IPS-18a (cell line): ENCODE measurements around the gene SLC4A5.
"Not testable (repeated sequence)": the region's sequence is repeated elsewhere in the genome, so short reads cannot be mapped to it uniquely, and the experiment has no call there.

Experiments used
- H3K27ac ChIP-seq: one replicate; pipeline ENCODE4 v1.5.1; 2013; ENCODE audit warnings: low read length
- H3K27me3 ChIP-seq: one replicate; pipeline ENCODE4 v1.6.1; 2013; ENCODE audit warnings: mild to moderate bottlenecking, low read length; ENCODE audit not compliant: control insufficient read depth, insufficient read depth
- H3K36me3 ChIP-seq: one replicate; pipeline ENCODE4 v1.6.1; 2013; ENCODE audit warnings: low read depth, low read length; ENCODE audit not compliant: control insufficient read depth
- H3K4me1 ChIP-seq: one replicate; pipeline ENCODE4 v1.6.1; 2013; ENCODE audit warnings: low read depth, low read length; ENCODE audit not compliant: control insufficient read depth
- H3K4me3 ChIP-seq: one replicate; pipeline ENCODE4 v1.5.1; 2013; ENCODE audit warnings: low read length
- H3K9ac ChIP-seq: one replicate; pipeline ENCODE4 v1.6.1; 2013; ENCODE audit warnings: mild to moderate bottlenecking, low read length, moderate library complexity
- H3K9me3 ChIP-seq: one replicate; pipeline ENCODE4 v1.6.1; 2013; ENCODE audit warnings: low read depth, low read length; ENCODE audit not compliant: control insufficient read depth

Gene SLC4A5

DNA sequence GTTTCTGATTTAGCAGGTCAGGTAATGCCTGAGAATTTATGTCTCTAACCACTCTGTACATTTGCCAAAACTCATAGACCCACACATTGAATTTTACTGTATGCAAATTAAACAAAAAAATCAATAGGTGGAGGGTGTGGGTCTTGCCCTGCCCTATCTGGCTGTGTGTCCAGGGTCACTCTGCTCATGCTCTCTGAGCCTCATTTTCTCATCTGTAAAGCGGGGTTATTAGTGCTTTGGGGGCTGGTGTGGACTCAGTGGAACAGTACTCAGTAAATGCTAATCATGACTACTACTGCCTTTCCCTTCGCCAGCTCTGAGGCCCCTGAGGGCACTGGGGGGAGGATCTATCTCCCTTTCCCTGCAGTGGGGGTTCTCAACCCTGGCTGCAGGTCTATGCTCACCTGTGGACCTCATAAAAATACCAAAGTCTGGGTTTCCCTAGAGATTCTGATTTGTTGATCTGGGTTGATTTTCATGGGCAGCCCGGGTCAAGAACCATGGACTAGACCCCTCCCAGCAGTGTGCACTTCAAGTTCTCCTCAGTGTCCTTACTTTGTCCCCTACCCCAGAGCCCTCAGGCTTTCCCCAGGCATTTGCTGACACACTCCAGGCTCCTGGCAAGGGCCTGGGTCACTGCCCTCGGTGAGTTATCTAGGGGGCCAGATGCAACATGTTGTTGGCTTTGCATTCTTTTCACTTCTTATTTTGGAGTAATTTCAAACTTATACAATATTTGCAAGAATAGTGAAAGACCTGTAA lies 117.3 kb downstream of the SLC4A5 start:
- Histone ChIP-seq H3K4me3 (no peak overlapping the region), H3K27ac (no peak overlapping the region), H3K9ac (no peak overlapping the region), H3K4me1 (no peaks in the 10 kb centered on the region), H3K36me3 (no peaks in the 10 kb centered on the region), H3K9me3 (no peaks in the 10 kb centered on the region), H3K27me3 (no peaks in the 10 kb centered on the region)

DNA sequence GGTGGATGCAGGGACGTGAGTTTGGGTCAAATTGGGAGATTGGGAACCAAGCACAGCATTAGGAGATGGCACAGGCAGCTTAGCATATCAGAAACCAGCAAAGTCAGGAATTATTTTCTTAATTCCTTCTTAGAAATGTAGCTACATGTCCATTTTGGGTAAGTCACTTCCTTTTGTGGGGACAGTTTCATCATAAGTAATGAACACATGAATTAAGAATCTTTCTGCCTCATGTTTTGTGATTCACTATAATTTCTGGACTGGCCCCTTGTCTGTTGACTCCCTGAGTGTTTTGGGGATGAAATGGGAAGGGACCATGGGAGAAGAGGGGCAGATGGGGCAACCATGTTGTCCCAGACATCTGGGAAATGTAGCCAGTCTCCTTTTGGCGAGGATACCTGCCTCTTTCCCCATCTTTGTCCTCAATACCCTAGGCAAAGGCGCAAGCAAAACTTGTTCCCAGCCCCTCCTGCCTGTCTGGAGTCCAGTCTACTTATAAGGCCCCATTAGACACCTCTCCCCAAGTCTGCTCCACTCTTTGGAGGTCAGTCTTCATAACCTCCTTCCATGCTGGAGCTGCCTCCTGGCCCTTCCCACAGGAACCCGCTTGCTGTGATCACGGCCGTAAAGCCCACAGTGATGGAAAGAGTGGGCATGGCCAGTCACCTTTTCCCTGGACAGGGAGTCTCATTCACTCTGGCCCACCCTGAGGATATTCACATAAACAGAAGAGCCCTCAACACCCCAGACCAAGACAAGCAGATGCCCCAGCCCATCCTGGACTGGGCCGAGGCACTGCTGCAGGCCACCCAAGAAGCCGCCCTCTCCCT lies 119.1 kb downstream of the SLC4A5 start:
- H3K9ac ChIP-seq: no peak overlapping the region
- no peak overlapping the region for H3K4me3 ChIP-seq
- H3K27ac ChIP-seq: no peak overlapping the region
- H3K36me3 ChIP-seq: no peaks in the 10 kb centered on the region
- no peaks in the 10 kb centered on the region for H3K9me3 ChIP-seq
- H3K4me1 ChIP-seq: no peaks in the 10 kb centered on the region
- H3K27me3 ChIP-seq: no peaks in the 10 kb centered on the region

DNA sequence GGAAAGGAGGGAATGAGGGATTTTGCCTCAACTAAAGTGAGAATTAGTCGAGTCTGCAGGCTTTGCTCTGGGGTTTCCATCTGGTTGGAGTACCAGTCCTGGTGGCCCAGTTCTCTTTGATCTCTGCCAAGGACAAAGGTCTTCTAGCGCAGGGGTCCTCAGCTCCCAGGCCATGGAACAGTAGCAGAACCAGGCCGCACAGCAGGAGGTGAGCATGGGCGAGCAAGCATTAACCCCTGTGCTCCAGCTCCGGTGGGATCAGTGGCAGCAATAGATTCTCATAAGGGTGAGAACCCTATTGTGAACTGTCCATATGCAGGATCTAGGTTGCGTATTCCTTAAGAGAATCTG lies 120.9 kb downstream of the SLC4A5 start:
- Histone ChIP-seq H3K27ac (no peak overlapping the region), H3K4me1 (no peaks in the 10 kb centered on the region), H3K9ac (no peak overlapping the region), H3K4me3 (no peak overlapping the region), H3K9me3 (no peaks in the 10 kb centered on the region), H3K27me3 (no peaks in the 10 kb centered on the region), H3K36me3 (peaks cover 15% of the 10 kb centered on the region)

DNA sequence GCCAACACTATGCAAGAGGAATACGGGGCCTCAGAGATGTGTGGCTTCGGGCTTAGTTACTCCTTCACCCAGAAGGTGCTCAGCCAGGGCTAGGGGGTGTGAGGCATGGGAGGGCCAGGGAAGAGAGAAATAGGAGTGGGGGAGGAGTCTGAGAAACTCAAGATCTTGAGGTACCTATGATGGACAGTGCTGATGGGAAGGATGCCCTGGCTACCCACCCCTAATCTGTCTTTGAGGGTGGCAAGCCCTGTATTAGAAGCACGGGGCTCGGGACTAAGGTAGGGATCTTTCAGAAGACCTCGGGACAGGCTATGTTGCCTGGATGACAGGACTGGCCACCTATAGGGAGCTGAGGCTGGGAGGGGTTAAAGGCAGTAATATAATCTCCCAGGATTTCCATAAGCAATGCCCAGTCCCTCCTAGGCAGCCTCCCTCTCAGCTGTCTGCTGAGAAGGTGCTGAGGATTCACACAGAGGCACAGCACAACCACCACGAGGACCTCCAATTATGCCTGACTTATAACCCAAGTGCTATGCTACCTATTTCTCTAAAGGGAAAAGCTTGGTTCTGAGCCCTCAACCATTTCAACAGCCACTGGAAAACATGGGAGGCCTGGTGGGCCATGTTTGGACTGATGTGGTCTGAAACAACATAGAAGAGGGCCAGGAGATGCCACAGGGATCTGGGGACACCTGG lies 121.5 kb downstream of the SLC4A5 start:
- Histone ChIP-seq H3K9me3 (no peaks in the 10 kb centered on the region), H3K36me3 (peaks cover 20% of the 10 kb centered on the region), H3K9ac (no peak overlapping the region), H3K4me3 (no peak overlapping the region), H3K27me3 (no peaks in the 10 kb centered on the region), H3K27ac (no peak overlapping the region), H3K4me1 (no peaks in the 10 kb centered on the region)

DNA sequence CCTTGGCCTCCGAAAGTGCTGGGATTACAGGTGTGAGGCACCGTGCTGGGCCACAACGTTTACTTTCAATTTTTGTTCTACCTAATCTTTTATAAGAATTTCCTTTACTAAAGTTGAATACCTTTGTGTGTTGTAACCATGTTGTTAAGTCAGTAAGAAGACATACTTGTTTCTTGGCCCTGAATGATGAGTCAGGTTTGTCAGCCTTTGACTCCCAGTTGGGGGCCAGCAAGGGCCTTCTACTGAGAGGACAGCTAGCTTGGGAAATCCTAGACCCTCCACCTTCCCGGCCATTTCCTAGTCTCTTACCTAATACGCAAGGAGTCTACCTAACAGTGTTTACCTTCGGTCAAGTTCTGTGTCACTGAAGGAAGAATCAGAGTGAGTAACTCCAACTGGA lies 122.1 kb downstream of the SLC4A5 start:
- no peaks in the 10 kb centered on the region for H3K9me3 ChIP-seq
- H3K36me3 ChIP-seq: peaks cover 24% of the 10 kb centered on the region
- H3K27me3 ChIP-seq: no peaks in the 10 kb centered on the region
- no peak overlapping the region for H3K4me3 ChIP-seq
- H3K4me1 ChIP-seq: no peaks in the 10 kb centered on the region
- H3K27ac ChIP-seq: no peak overlapping the region
- H3K9ac ChIP-seq: no peak overlapping the region

DNA sequence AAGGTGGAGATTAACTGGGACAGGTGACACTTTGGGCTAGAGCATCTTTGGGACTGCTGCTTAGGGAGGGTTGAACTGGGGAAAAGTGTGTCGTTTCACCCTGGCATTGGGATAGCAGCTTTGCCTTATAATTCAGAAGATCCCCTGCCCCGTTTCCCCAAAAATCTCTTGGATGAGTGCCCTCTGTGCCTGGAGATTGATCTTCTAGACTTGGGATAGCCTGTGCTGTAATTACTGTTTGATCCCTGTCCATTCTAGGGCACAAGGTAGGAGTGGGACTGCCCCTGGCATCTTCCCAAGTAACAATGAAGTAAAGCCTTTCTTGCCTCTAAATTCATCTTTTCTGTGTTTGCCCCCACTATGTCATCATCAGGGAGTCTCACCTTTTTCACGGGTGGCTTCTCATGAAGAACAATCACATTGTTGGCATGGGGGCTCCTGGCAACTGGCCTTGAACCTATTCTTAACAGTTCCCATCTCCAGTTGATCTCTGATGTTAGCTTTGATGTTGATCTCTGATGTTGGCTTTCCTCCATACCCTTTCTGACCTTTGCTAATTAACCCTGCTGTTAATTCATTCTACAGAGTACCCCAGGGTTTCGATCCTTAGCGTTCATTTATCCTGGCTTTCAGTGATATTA lies 123.2 kb downstream of the SLC4A5 start:
- H3K4me1 ChIP-seq: no peaks in the 10 kb centered on the region
- no peak overlapping the region for H3K4me3 ChIP-seq
- H3K27me3 ChIP-seq: no peaks in the 10 kb centered on the region
- H3K9ac ChIP-seq: no peak overlapping the region
- no peaks in the 10 kb centered on the region for H3K9me3 ChIP-seq
- H3K27ac ChIP-seq: no peak overlapping the region
- peaks cover 34% of the 10 kb centered on the region for H3K36me3 ChIP-seq

DNA sequence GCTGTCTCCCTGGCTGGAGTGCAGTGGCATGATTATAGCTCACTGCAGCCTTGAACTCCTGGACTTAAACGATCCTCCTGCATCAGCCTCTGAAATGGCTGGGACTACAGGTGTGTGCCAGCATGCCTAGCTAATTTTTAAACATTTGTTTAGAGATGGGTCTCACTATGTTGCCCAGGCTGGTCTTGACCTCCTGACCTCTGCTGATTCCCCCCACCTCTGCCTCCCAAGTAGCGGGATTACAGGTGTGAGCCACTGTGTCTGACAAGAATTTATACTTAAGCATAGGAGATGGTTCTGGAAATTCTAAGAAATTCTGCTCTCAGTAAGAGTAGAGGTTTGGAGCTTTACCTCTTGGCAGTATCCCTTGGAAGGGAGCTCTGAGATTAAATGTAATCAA lies 126.6 kb downstream of the SLC4A5 start:
- Histone ChIP-seq H3K27me3 (no peaks in the 10 kb centered on the region), H3K36me3 (peaks cover 66% of the 10 kb centered on the region), H3K4me1 (no peaks in the 10 kb centered on the region), H3K9ac (no peak overlapping the region), H3K27ac (no peak overlapping the region), H3K9me3 (no peaks in the 10 kb centered on the region), H3K4me3 (no peak overlapping the region)

DNA sequence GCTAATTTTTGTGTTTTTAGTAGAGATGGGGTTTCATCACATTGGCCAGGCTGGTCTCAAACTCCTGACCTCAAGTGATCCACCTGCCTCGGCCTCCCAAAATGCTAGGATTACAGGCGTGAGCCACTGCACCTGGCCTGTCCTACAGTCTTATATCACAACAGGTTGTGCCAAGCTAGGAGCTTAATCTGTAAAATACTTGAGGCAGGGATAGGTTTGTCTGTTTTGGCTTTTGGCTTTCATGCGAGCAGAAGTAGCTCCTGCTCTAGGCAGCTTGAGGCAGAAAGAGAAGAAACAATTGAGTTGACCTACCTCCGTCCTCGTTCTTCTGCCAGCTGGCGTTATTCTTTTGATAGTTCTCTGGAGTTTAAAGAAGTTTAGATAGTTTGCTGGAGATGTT lies 127.4 kb downstream of the SLC4A5 start:
- H3K4me3 ChIP-seq, H3K27ac ChIP-seq, H3K9me3 ChIP-seq, H3K9ac ChIP-seq, H3K27me3 ChIP-seq, H3K4me1 ChIP-seq: not testable (repeated sequence)
- peaks cover 75% of the 10 kb centered on the region for H3K36me3 ChIP-seq

DNA sequence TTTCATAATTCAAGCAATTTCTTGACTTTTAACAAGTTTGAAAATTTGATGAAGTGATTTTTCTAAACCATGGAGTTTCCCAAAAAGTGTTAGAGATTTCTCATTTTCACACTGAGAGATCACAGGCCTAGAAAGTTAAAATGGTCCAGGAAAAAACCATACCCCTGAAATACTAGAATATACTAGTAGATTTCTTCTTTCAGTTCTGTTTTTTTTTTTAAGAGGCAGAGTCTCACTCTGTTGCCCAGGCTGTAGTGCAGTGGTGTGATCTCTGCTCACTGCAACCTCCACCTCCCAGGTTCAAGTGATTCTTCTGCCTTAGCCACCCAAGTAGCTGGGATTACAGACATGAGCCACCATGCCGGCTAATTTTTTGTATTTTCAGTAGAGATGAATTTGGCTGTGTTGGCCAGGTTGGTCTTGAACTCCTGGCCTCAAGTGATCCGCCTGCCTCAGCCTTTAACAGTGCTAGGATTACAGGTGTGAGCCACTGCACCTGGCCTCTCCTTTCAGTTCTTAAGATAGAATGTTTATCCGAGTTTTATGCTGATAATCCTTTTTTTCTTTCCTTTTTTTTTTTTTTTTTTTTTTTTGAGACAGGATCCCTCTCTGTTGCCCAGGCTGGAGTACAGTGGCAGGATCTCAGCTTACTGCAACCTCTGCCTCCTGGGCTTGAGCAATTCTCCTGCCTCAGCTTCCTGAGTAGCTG lies 130.4 kb downstream of the SLC4A5 start:
- Histone ChIP-seq H3K36me3 (peaks cover 94% of the 10 kb centered on the region), H3K9ac (no peak overlapping the region), H3K4me1 (no peaks in the 10 kb centered on the region), H3K4me3 (no peak overlapping the region), H3K27me3 (no peaks in the 10 kb centered on the region), H3K9me3 (no peaks in the 10 kb centered on the region), H3K27ac (no peak overlapping the region)

DNA sequence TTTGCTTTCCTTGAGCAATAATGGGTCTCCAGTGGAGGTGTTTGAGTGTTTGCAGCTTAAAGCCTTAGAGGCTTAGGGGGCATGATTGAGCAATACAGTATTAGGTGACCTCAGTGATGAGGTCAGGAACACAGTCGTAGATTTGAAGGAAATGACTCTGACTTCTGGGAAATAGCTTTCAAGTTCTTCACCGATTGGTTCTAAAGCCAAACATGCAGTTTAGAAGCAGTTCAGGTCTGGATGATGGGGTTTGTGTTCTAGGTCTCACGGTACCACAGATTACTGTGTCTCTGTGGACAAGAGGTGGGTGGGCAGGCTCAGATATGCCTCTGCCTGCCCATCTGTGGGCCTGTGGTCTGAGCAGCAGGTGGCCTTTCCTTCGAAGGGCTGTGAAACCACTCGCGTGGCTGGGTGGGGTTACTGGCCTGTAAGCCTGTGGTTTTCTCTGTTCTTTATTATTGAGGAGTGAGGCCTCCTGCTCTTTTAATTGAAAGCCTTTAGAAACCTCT lies 137.0 kb downstream of the SLC4A5 start:
- H3K9ac ChIP-seq: no peak overlapping the region
- H3K36me3 ChIP-seq: peaks cover 73% of the 10 kb centered on the region
- H3K4me3 ChIP-seq: no peak overlapping the region
- H3K27ac ChIP-seq: no peak overlapping the region
- peaks cover 6% of the 10 kb centered on the region for H3K4me1 ChIP-seq
- H3K27me3 ChIP-seq: no peaks in the 10 kb centered on the region
- H3K9me3 ChIP-seq: no peaks in the 10 kb centered on the region

DNA sequence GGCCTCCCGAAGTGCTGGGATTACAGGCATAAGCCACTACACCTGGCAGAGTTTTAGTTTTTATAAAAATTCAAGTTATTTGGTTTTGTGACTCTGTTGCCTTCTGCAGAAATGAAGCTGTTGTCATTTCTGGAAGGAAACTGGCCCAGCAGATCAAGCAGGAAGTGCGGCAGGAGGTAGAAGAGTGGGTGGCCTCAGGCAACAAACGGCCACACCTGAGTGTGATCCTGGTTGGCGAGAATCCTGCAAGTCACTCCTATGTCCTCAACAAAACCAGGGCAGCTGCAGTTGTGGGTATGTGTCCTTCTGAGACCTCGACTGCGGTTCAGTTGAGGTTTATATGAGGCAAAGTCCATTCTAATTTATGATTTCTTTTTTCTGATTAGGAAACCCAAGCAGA lies 137.6 kb downstream of the SLC4A5 start:
- H3K4me1 ChIP-seq: peaks cover 7% of the 10 kb centered on the region
- no peak overlapping the region for H3K9ac ChIP-seq
- H3K36me3 ChIP-seq: peaks cover 68% of the 10 kb centered on the region
- no peak overlapping the region for H3K27ac ChIP-seq
- no peaks in the 10 kb centered on the region for H3K27me3 ChIP-seq
- H3K9me3 ChIP-seq: no peaks in the 10 kb centered on the region
- no peak overlapping the region for H3K4me3 ChIP-seq
